GM12875 (cell line): ENCODE results near the gene SMURF2.
A peak's percentile ranks its signal among the peaks of the same experiment; 100 is the strongest.

Experiments used
- H3K4me3 ChIP-seq: one replicate; pipeline ENCODE4 v1.5.1; 2011; ENCODE audit warnings: low read depth, low read length, control low read depth
- TF ChIP-seq, protein P1 (sequence below): IDR thresholded peaks from 2 replicates; pipeline ENCODE4 v1.5.1; 2011; ENCODE audit warnings: low read depth, mild to moderate bottlenecking, control low read depth, inconsistent platforms, low read length, moderate library complexity, borderline replicate concordance; ENCODE audit not compliant: insufficient read depth

SMURF2 gene

GRCh38 chr17:64520359-64520758 is 141.7 kb downstream of the SMURF2 start:
- TF ChIP-seq, protein P1, sequence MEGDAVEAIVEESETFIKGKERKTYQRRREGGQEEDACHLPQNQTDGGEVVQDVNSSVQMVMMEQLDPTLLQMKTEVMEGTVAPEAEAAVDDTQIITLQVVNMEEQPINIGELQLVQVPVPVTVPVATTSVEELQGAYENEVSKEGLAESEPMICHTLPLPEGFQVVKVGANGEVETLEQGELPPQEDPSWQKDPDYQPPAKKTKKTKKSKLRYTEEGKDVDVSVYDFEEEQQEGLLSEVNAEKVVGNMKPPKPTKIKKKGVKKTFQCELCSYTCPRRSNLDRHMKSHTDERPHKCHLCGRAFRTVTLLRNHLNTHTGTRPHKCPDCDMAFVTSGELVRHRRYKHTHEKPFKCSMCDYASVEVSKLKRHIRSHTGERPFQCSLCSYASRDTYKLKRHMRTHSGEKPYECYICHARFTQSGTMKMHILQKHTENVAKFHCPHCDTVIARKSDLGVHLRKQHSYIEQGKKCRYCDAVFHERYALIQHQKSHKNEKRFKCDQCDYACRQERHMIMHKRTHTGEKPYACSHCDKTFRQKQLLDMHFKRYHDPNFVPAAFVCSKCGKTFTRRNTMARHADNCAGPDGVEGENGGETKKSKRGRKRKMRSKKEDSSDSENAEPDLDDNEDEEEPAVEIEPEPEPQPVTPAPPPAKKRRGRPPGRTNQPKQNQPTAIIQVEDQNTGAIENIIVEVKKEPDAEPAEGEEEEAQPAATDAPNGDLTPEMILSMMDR = no peak
- no peak overlapping the region for H3K4me3 ChIP-seq

DNA sequence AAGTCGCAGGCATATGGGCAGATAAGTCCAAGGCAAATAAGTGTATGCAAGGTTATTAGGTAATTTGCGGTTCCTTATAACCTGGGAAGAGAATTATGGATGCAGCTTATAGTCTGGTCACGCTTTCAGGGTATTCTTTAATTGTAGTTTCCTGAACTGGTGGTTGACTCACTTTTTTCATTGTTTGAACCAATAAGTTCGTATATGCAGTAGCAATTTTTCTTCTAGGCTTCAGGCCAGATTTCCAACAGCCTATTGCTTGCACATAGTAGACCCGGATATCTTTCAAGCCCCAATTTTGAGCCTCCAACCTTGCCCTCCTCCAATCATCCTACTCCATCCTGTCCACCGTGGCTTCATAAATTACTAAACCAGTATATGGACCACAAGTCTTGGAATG is 142.5 kb downstream of the SMURF2 start:
- H3K4me3 ChIP-seq = no peak overlapping the region
- TF ChIP-seq, protein P1 = no peak

DNA sequence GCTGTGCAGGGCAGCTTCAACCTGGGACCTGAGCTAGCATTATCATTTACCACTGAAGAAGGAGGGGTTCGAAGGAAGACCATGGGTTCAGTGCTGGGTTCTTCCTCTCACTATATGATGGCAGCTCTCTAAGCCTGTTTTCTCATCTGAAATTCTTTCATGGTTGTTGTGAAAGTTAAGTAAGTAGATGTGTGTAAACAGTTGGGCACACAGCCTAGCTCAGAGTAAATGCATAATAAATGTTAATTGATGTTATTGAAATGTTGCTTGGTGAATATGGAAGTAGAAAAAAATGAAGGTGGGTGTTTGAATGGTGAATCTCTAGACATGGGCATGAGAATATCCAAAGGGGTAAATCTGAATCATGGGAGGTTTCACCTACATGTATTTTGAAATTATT is 146.3 kb downstream of the SMURF2 start:
- H3K4me3 ChIP-seq = no peak overlapping the region
- TF ChIP-seq, protein P1 = no peak

DNA sequence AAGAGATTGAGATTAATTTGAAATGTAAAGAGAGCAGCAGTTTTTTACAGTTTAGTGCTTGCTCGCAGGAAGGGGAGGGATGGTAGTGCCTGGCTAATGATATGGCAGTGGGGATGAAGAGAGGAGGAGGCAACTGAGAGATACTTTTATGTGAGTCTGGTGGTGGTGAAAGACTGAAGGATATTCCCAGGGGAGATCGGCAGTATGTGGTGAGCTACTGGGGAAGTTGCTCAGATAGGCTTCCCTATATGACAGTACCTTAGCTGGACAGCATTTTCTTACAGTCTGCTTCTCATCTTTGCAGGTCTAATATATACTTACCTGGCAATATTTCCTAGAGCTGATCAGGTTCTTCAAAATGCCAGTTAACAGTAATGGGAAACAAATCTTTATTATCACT is 146.7 kb downstream of the SMURF2 start:
- TF ChIP-seq, protein P1 = no peak
- no peak overlapping the region for H3K4me3 ChIP-seq

DNA sequence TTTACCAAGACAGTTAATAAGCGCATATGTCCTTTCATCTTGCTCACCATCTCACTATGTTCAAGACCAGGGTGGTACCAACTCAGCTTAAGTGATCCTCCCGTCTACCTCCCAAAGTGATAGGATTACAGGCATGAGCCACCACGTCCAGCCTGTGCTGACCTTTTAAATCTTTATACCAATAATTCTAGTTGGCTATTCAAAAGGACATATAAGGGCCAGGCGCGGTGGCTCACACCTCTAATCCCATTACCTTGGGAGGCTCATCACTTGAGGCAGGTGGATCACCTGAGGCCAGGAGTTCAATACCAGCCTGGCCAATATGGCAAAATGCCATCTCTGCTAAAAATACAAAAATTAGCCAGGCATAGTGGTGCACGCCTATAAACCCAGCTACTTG is 152.9 kb downstream of the SMURF2 start:
- no peak overlapping the region for H3K4me3 ChIP-seq
- TF ChIP-seq, protein P1 = no peak

DNA sequence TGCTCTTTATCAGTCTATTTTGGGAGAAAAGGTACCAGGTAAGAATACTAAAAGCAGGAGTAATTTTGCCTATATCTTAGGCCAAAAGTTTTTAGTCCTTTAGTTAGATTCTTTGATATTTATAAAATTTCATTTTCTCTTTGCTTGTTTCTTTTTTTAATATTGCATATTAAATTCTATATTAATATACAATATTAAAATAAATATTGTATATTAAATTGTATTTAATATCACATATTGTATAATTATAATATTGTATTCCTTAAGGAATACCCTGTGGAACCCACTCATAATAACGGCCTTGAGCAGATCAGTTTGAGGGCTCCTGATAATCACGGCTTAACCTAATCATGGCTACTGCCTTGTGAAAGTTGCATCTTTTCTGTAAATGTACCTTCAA is 153.4 kb downstream of the SMURF2 start:
- H3K4me3 ChIP-seq = no peak overlapping the region
- TF ChIP-seq, protein P1 = no peak

DNA sequence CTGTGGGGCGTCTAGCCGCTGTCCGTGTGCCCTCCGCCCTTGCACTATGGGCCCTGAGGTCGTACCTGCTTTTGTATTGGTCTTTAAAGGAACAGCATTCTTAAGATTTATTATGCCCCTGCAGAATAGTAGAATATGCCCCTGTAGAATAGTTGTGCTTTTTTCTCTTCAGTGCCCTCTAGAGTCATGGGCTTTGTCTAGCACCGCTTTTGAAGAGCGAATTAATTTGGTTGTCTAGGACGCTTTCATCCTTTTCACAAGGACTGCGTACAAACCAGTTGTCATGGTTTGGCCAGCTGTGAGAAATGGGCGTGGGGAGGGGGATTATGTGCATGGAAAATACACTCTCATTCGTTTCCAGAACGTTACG is 154.7 kb downstream of the SMURF2 start:
- peak overlapping the region; percentile 80 for H3K4me3 ChIP-seq

More for the DNA sequence above, 154.7 kb downstream of the SMURF2 start:
- TF ChIP-seq, protein P1 = peak; percentile 42; the same call in 1 of the 2 replicates
